Activated CD8-positive, alpha-beta memory T cell treated with anti-CD3 and anti-CD28 coated beads for 4 hours (primary cell): ENCODE data around the gene MCC.

ENCODE experiments used
- DNase-seq, 2 donors: peaks; one replicate each; pipeline ENCODE4 v3.0.0-alpha.2; 2020; ENCODE audit warnings: low read depth in 2 of 2

MCC gene

GRCh38 chr5:113245427-113246225 is 242.6 kb downstream of the MCC start:
- DNase-seq = no peak

GRCh38 chr5:113244966-113245365 is 243.3 kb downstream of the MCC start:
- DNase-seq = no peak

- no peak for DNase-seq
Measured at GRCh38 chr5:113243349-113243664, 244.9 kb downstream of the MCC start.

GRCh38 chr5:113242481-113243348 is 245.5 kb downstream of the MCC start:
- no peak for DNase-seq

GRCh38 chr5:113240951-113241726 is 247.1 kb downstream of the MCC start:
- DNase-seq = no peak

- DNase-seq = no peak
Measured at GRCh38 chr5:113240032-113240431, 248.2 kb downstream of the MCC start.

GRCh38 chr5:113237893-113238292 is 250.4 kb downstream of the MCC start:
- DNase-seq = no peak

GRCh38 chr5:113236536-113237288 is 251.5 kb downstream of the MCC start:
- DNase-seq = no peak

- DNase-seq = no peak
Measured at GRCh38 chr5:113235884-113236283, 252.4 kb downstream of the MCC start.

GRCh38 chr5:113234546-113234945 is 253.7 kb downstream of the MCC start:
- no peak for DNase-seq

GRCh38 chr5:113233606-113234005 is 254.6 kb downstream of the MCC start:
- no peak for DNase-seq

- no peak for DNase-seq
Measured at GRCh38 chr5:113232667-113233066, 255.6 kb downstream of the MCC start.

- DNase-seq = no peak
Measured at GRCh38 chr5:113232221-113232620, 256.0 kb downstream of the MCC start.

GRCh38 chr5:113231653-113232000 is 256.6 kb downstream of the MCC start:
- no peak for DNase-seq

GRCh38 chr5:113230711-113231652 is 257.3 kb downstream of the MCC start:
- no peak for DNase-seq

GRCh38 chr5:113227798-113228197 is 260.5 kb downstream of the MCC start:
- DNase-seq = no peak

- no peak for DNase-seq
Measured at GRCh38 chr5:113226116-113226736, 262.0 kb downstream of the MCC start.

- DNase-seq = no peak
Measured at GRCh38 chr5:113225259-113225658, 263.0 kb downstream of the MCC start.

- DNase-seq = no peak
Measured at GRCh38 chr5:113224605-113225065, 263.6 kb downstream of the MCC start.
